ENCODE measurements around the gene ITFG2.

Gene ITFG2

GRCh38 chr12:2813214-2814185 is 1.0 kb downstream of the ITFG2 start:
- no peak for TF ChIP-seq REST (IDR thresholded peaks at IDR 0.05; ENCODE audit: low read depth)
- TF ChIP-seq RAD21 (IDR thresholded peaks at IDR 0.05; ENCODE audit: low read depth), result peak; percentile 54

- TF ChIP-seq EGR1 (IDR thresholded peaks at IDR 0.05), result no peak
- TF ChIP-seq USF1 (IDR thresholded peaks at IDR 0.05), result no peak
- no peak for TF ChIP-seq EP300 (IDR thresholded peaks at IDR 0.05; ENCODE audit: borderline replicate concordance)
- no peak for TF ChIP-seq YY1 (IDR thresholded peaks at IDR 0.05; ENCODE audit: low read depth)
- TF ChIP-seq CEBPB (IDR thresholded peaks at IDR 0.05), result no peak
- TF ChIP-seq TEAD4 (IDR thresholded peaks at IDR 0.05), result no peak
- no peak for TF ChIP-seq RAD21 (IDR thresholded peaks at IDR 0.05; ENCODE audit: low read depth)
- TF ChIP-seq TAF1 (IDR thresholded peaks at IDR 0.05; ENCODE audit: low read depth), result no peak
- no peak for TF ChIP-seq REST (IDR thresholded peaks at IDR 0.05; ENCODE audit: low read depth)
- TF ChIP-seq FOXM1 (IDR thresholded peaks at IDR 0.05; ENCODE audit: borderline replicate concordance, low read depth), result no peak
- TF ChIP-seq NFIC (IDR thresholded peaks at IDR 0.05), result no peak
- no peak for TF ChIP-seq ZBTB7A (IDR thresholded peaks at IDR 0.05; ENCODE audit: low read depth)
Measured at GRCh38 chr12:2819810-2820209, 7.3 kb downstream of the ITFG2 start.

GRCh38 chr12:2820432-2820831 is 8.0 kb downstream of the ITFG2 start:
- TF ChIP-seq FOXM1 (IDR thresholded peaks at IDR 0.05; ENCODE audit: borderline replicate concordance, low read depth) (no peak), TCF12 (IDR thresholded peaks at IDR 0.05; ENCODE audit: low read depth) (no peak), TEAD4 (IDR thresholded peaks at IDR 0.05) (no peak), EP300 (IDR thresholded peaks at IDR 0.05; ENCODE audit: borderline replicate concordance) (no peak), NFIC (IDR thresholded peaks at IDR 0.05) (no peak), REST (IDR thresholded peaks at IDR 0.05; ENCODE audit: low read depth) (no peak)

DNA sequence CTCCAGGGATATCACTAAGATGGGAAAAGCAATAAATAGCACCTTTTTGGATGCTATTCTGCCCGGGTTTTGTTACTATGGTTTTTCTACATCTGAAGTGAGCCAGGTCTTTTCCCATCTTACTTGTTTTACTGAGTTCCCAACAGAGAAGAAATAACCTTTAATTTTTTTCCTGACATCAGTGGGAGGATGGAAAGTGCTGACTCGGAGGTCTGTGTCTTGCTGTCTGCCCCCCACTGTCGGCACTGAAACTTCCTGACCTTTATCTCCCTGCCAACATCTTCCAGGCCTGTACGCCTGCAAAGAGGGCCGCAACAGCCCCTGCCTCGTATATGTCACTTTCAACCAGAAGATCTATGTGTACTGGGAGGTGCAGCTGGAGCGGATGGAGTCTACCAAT is 11.0 kb downstream of the ITFG2 start:
- TF ChIP-seq ZBTB7A (IDR thresholded peaks at IDR 0.05; ENCODE audit: low read depth) (no peak), EGR1 (IDR thresholded peaks at IDR 0.05) (no peak), EP300 (IDR thresholded peaks at IDR 0.05; ENCODE audit: borderline replicate concordance) (no peak)

DNA sequence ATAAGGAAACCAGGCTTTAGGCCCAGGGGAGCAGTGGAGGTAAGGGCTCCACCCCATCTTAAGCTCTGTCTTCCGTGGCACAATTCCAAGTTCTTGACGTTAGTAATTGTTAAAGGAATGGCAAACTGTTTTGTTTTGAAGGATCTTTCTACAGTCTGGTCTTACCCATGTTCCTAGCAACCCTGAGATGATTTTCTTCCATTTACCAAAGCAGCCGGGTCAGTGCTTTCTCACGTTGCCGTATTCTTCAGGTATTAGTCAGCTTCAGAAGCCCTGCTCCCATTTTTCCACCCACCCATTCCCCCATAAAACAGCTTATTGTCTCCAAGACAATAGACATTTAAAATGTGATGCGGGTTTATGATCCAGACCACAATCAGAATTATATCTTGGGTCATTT is 12.1 kb downstream of the ITFG2 start:
- TF ChIP-seq TEAD4 (IDR thresholded peaks at IDR 0.05), result no peak
- TF ChIP-seq ZBTB7A (IDR thresholded peaks at IDR 0.05; ENCODE audit: low read depth), result no peak
- no peak for TF ChIP-seq CREB1 (IDR thresholded peaks at IDR 0.05; ENCODE audit: low read depth)
- TF ChIP-seq TCF12 (IDR thresholded peaks at IDR 0.05; ENCODE audit: low read depth), result no peak
- no peak for TF ChIP-seq NFIC (IDR thresholded peaks at IDR 0.05)
- TF ChIP-seq, protein P1, sequence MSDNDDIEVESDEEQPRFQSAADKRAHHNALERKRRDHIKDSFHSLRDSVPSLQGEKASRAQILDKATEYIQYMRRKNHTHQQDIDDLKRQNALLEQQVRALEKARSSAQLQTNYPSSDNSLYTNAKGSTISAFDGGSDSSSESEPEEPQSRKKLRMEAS (IDR thresholded peaks at IDR 0.05), result no peak
- no peak for TF ChIP-seq REST (IDR thresholded peaks at IDR 0.05; ENCODE audit: low read depth)
- no peak for TF ChIP-seq FOXM1 (IDR thresholded peaks at IDR 0.05; ENCODE audit: borderline replicate concordance, low read depth)
- TF ChIP-seq CEBPB (IDR thresholded peaks at IDR 0.05), result no peak
- no peak for TF ChIP-seq EGR1 (IDR thresholded peaks at IDR 0.05)
- no peak for TF ChIP-seq RAD21 (IDR thresholded peaks at IDR 0.05; ENCODE audit: low read depth)
- no peak for TF ChIP-seq YY1 (IDR thresholded peaks at IDR 0.05; ENCODE audit: low read depth)
- TF ChIP-seq TAF1 (IDR thresholded peaks at IDR 0.05; ENCODE audit: low read depth), result no peak
- no peak for TF ChIP-seq USF1 (IDR thresholded peaks at IDR 0.05)
- TF ChIP-seq EP300 (IDR thresholded peaks at IDR 0.05; ENCODE audit: borderline replicate concordance), result no peak
